NCI-H460 (cell line): Measurements from ENCODE around the gene MYOZ3. TPM values are rescaled to one million over a fixed set of nuclear protein-coding genes. Genes with fewer than 3 reads are reported as not detected.
A peak's percentile ranks its signal among the peaks of the same experiment; 100 is the strongest.

Source experiments
- DNase-seq: peaks from one replicate; pipeline ENCODE4 v3.0.0-alpha.2; 2016; ENCODE audit warnings: low read depth; ENCODE audit errors: extremely low read depth
- total RNA-seq: library from RNA; depleted of rRNA; stranded (reverse); fragments of >200 nt; shearing (Covaris generic); gene quantifications from 2 replicates; pipeline ENCODE4 v1.2.3, GENCODE V29; 2014

The MYOZ3 gene
- total RNA-seq, 1 experiment from 2014 or later: not detected

- DNase-seq: no peak
These were observed 19.1 kb upstream of the MYOZ3 start for GRCh38 chr5:150641824-150642566.

GRCh38 chr5:150642567-150642927 lies 18.5 kb upstream of the MYOZ3 start:
- peak; percentile 74 for DNase-seq

- DNase-seq: no peak
These were observed 17.9 kb upstream of the MYOZ3 start for GRCh38 chr5:150642991-150643710.

- DNase-seq: no peak
These were observed 17.0 kb upstream of the MYOZ3 start for GRCh38 chr5:150644058-150644457.

GRCh38 chr5:150644514-150644913 lies 16.5 kb upstream of the MYOZ3 start:
- no peak for DNase-seq

GRCh38 chr5:150645070-150645700 lies 15.9 kb upstream of the MYOZ3 start:
- DNase-seq: peak; percentile 58

- DNase-seq: no peak
These were observed 13.5 kb upstream of the MYOZ3 start for GRCh38 chr5:150647275-150648251.

GRCh38 chr5:150648294-150649107 lies 12.6 kb upstream of the MYOZ3 start:
- DNase-seq: no peak

GRCh38 chr5:150649108-150650020 lies 11.7 kb upstream of the MYOZ3 start:
- DNase-seq: no peak

GRCh38 chr5:150650021-150651006 lies 10.7 kb upstream of the MYOZ3 start:
- DNase-seq: no peak

- no peak for DNase-seq
These were observed 9.7 kb upstream of the MYOZ3 start for GRCh38 chr5:150651382-150651781.

GRCh38 chr5:150651924-150652671 lies 9.0 kb upstream of the MYOZ3 start:
- no peak for DNase-seq

- DNase-seq: no peak
These were observed 7.8 kb upstream of the MYOZ3 start for GRCh38 chr5:150653145-150653761.

- no peak for DNase-seq
These were observed 7.1 kb upstream of the MYOZ3 start for GRCh38 chr5:150653762-150654556.

GRCh38 chr5:150655221-150655620 lies 5.8 kb upstream of the MYOZ3 start:
- no peak for DNase-seq
